ENCODE results near the gene HNRNPD. TPM values are rescaled to one million over a fixed set of nuclear protein-coding genes. Genes with fewer than 3 reads are reported as not detected.
"Not testable (repeated sequence)": the region's sequence is repeated elsewhere in the genome, so short reads cannot be mapped to it uniquely, and the experiment has no call there.

HNRNPD gene
- total RNA-seq, 4 donors from 2014 or later = 95.6 to 342 (median 136) TPM

GRCh38 chr4:82403725-82404124 lies 29.9 kb upstream of the HNRNPD start:
- no peaks in the 10 kb centered on the region for H3K4me1 ChIP-seq
- H3K27me3 ChIP-seq = no peaks in the 10 kb centered on the region
- no peak overlapping the region for H3K27ac ChIP-seq
- TF ChIP-seq CTCF (IDR thresholded peaks at IDR 0.05) (no peak), POLR2A (IDR thresholded peaks at IDR 0.05) (no peak)
- no peak overlapping the region for H3K4me3 ChIP-seq
- DNase-seq = no peak
- no peaks in the 10 kb centered on the region for H3K36me3 ChIP-seq
- H3K9me3 ChIP-seq = no peaks in the 10 kb centered on the region

- H3K27ac ChIP-seq = no peak overlapping the region
- H3K27me3 ChIP-seq = no peaks in the 10 kb centered on the region
- no peaks in the 10 kb centered on the region for H3K36me3 ChIP-seq
- no peaks in the 10 kb centered on the region for H3K9me3 ChIP-seq
- DNase-seq = no peak
- H3K4me3 ChIP-seq = no peak overlapping the region
- no peaks in the 10 kb centered on the region for H3K4me1 ChIP-seq
- TF ChIP-seq POLR2A (IDR thresholded peaks at IDR 0.05) (no peak), CTCF (IDR thresholded peaks at IDR 0.05) (no peak)
Measured at GRCh38 chr4:82402196-82402775, 28.5 kb upstream of the HNRNPD start.

- no peak for DNase-seq
- no peak overlapping the region for H3K27ac ChIP-seq
- H3K4me3 ChIP-seq = no peak overlapping the region
- H3K4me1 ChIP-seq = no peaks in the 10 kb centered on the region
- H3K27me3 ChIP-seq = no peaks in the 10 kb centered on the region
- H3K36me3 ChIP-seq = no peaks in the 10 kb centered on the region
- no peaks in the 10 kb centered on the region for H3K9me3 ChIP-seq
- TF ChIP-seq POLR2A (IDR thresholded peaks at IDR 0.05) (no peak), CTCF (IDR thresholded peaks at IDR 0.05) (no peak)
Measured at GRCh38 chr4:82401600-82401999, 27.8 kb upstream of the HNRNPD start.

GRCh38 chr4:82398263-82398662 lies 24.5 kb upstream of the HNRNPD start:
- Histone ChIP-seq H3K9me3 (no peaks in the 10 kb centered on the region), H3K27ac (no peak overlapping the region), H3K4me1 (no peaks in the 10 kb centered on the region), H3K4me3 (no peak overlapping the region), H3K36me3 (no peaks in the 10 kb centered on the region), H3K27me3 (no peaks in the 10 kb centered on the region)
- no peak for TF ChIP-seq POLR2A (IDR thresholded peaks at IDR 0.05)
- no peak for TF ChIP-seq CTCF (IDR thresholded peaks at IDR 0.05)
- no peak for DNase-seq

- Histone ChIP-seq H3K4me1 (no peaks in the 10 kb centered on the region), H3K4me3 (no peak overlapping the region), H3K36me3 (no peaks in the 10 kb centered on the region), H3K27me3 (no peaks in the 10 kb centered on the region), H3K9me3 (no peaks in the 10 kb centered on the region), H3K27ac (no peak overlapping the region)
- no peak for DNase-seq
- TF ChIP-seq POLR2A (IDR thresholded peaks at IDR 0.05) = no peak
- no peak for TF ChIP-seq CTCF (IDR thresholded peaks at IDR 0.05)
Measured at GRCh38 chr4:82397527-82397926, 23.7 kb upstream of the HNRNPD start.

GRCh38 chr4:82394896-82395295 lies 21.1 kb upstream of the HNRNPD start:
- DNase-seq = no peak
- TF ChIP-seq POLR2A (IDR thresholded peaks at IDR 0.05) (no peak), CTCF (IDR thresholded peaks at IDR 0.05) (no peak)
- Histone ChIP-seq H3K9me3 (no peaks in the 10 kb centered on the region), H3K4me1 (no peaks in the 10 kb centered on the region), H3K36me3 (no peaks in the 10 kb centered on the region), H3K27me3 (no peaks in the 10 kb centered on the region), H3K27ac (no peak overlapping the region), H3K4me3 (no peak overlapping the region)

- not testable (repeated sequence) for H3K27me3 ChIP-seq, DNase-seq, H3K4me1 ChIP-seq, H3K4me3 ChIP-seq, H3K36me3 ChIP-seq, H3K27ac ChIP-seq, H3K9me3 ChIP-seq
Measured at GRCh38 chr4:82390061-82390460, 16.3 kb upstream of the HNRNPD start.

All from Peyer's patch (tissue), 4 donors.